Smooth muscle cell (in vitro differentiated cells): ENCODE measurements around the gene GMDS. TPM values are rescaled to one million over a fixed set of nuclear protein-coding genes. Genes with fewer than 3 reads are reported as not detected.

Experiments used
- DNase-seq: peaks from one replicate; lab custom pipeline; 2025; ENCODE audit not compliant: unreplicated experiment; lab: John Stamatoyannopoulos, UW
- H2AFZ ChIP-seq: fragments of 200-600 bp; sonication (generic); 2 replicates; pipeline ENCODE4 v1.6.0; 2016; ENCODE audit warnings: antibody characterized with exemption, low read depth, mild to moderate bottlenecking
- H3F3A ChIP-seq: fragments of 200-600 bp; sonication (generic); 2 replicates; pipeline ENCODE4 v1.6.0; 2017; ENCODE audit warnings: antibody characterized with exemption, low read depth
- H3K27ac ChIP-seq: fragments of 200-600 bp; sonication (generic); 2 replicates; pipeline ENCODE4 v1.5.1; 2016; ENCODE audit warnings: low read depth, mild to moderate bottlenecking
- H3K27me3 ChIP-seq: fragments of 200-600 bp; sonication (generic); 2 replicates; pipeline ENCODE4 v1.6.1; 2016; ENCODE audit warnings: low read depth, mild to moderate bottlenecking
- H3K36me3 ChIP-seq: fragments of 200-600 bp; sonication (generic); 2 replicates; pipeline ENCODE4 v1.5.1; 2016; ENCODE audit warnings: low read depth
- H3K4me1 ChIP-seq: fragments of 200-600 bp; sonication (generic); 2 replicates; pipeline ENCODE4 v1.5.1; 2016; ENCODE audit warnings: low read depth
- H3K4me2 ChIP-seq: fragments of 200-600 bp; sonication (generic); 2 replicates; pipeline ENCODE4 v1.6.0; 2016; ENCODE audit warnings: mild to moderate bottlenecking
- H3K4me3 ChIP-seq: fragments of 200-600 bp; sonication (generic); 2 replicates; pipeline ENCODE4 v1.5.1; 2016; ENCODE audit warnings: mild to moderate bottlenecking
- H3K79me2 ChIP-seq: fragments of 200-600 bp; sonication (generic); 2 replicates; pipeline ENCODE4 v1.6.0; 2016; ENCODE audit warnings: low read depth, mild to moderate bottlenecking
- H3K9ac ChIP-seq: fragments of 200-600 bp; sonication (generic); 2 replicates; pipeline ENCODE4 v1.6.0; 2016; ENCODE audit warnings: low read depth
- H3K9me3 ChIP-seq: fragments of 200-600 bp; sonication (generic); replicated peaks from 2 replicates; pipeline ENCODE4 v1.5.1; 2016; ENCODE audit warnings: low read depth
- H4K20me1 ChIP-seq: fragments of 200-600 bp; sonication (generic); 2 replicates; pipeline ENCODE4 v1.6.0; 2016; ENCODE audit warnings: low read depth
- CTCF ChIP-seq: fragments of 200-600 bp; sonication (generic); IDR thresholded peaks from 2 replicates; pipeline ENCODE4 v1.5.1; 2017; ENCODE audit warnings: borderline replicate concordance, mild to moderate bottlenecking, antibody characterized with exemption; ENCODE audit not compliant: insufficient read depth, poor library complexity, severe bottlenecking
- WGBS: methylation state at CpG from one replicate; pipeline ENCODE4 v1.1.7; 2016; ENCODE audit warnings: low lambda C conversion rate; 5-methylcytosine and 5-hydroxymethylcytosine counted together
- polyA plus RNA-seq: library from polyadenylated mRNA; unstranded; fragments of >200 nt; fragmentation: Nextera tagmentation; extraction: Ambion mirVana; gene quantifications from 2 replicates; pipeline ENCODE4 v1.2.1, GENCODE V29; 2016
- total RNA-seq: library from RNA; depleted of rRNA; stranded (reverse); fragments of >200 nt; gene quantifications from 2 replicates; pipeline ENCODE4 v1.2.3, GENCODE V29; 2014

Gene GMDS
- total and polyA plus RNA-seq, 2 experiments from 2014 or later: 3.7 to 8.5 TPM

GRCh38 chr6:1595271-1596087 lies 649.9 kb downstream of the GMDS start:
- no peaks in the 10 kb centered on the region for H3F3A ChIP-seq
- peaks cover 11% of the 10 kb centered on the region for H3K4me1 ChIP-seq
- H3K9me3 ChIP-seq: no peaks in the 10 kb centered on the region
- no peak overlapping the region for H2AFZ ChIP-seq
- TF ChIP-seq CTCF: no peak
- WGBS: 84% methylated on average over 28 of the region's 28 CpGs
- no peak overlapping the region for H3K4me3 ChIP-seq
- H3K79me2 ChIP-seq: no peaks in the 10 kb centered on the region
- no peak for DNase-seq
- no peaks in the 10 kb centered on the region for H4K20me1 ChIP-seq
- no peak overlapping the region for H3K4me2 ChIP-seq
- no peak overlapping the region for H3K27ac ChIP-seq
- no peaks in the 10 kb centered on the region for H3K36me3 ChIP-seq
- peaks cover 52% of the 10 kb centered on the region for H3K27me3 ChIP-seq
- no peak overlapping the region for H3K9ac ChIP-seq

DNA sequence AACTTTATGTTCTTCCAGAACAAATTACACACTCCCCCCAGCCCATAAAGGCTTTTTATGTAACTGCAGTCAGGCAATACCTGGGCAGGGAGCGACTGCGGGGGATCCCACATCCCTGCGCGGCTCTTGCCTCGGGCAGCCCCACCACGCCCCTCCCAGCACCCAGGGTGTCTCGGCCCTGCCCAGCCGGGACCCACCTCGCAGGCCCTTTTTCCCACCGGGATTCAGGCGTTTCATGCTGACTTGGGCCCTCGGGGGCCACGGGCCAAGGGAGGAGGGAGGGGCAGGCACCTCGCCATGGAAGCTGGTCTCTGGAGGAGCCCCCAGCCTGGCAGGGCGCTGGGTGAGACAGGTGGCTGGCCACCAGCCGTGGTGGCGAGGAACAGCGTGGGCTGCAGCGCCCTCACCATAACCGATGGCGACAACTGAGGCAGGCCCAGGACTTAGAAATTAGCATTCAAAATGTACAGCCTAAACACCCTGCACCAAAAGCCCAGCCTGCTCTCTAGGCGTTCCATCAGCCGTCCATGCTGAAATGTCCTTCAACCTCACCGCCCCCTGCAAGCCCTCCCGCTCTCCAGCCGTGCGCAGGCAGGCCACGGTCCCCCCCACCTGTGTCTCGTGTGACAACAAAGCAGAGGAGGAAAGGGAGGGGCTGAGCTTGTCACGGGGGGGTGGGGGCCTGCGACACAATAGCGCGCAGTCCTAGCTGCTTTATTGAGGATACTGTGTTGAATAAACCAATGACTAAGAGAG lies 650.8 kb downstream of the GMDS start:
- Histone ChIP-seq H3F3A (no peaks in the 10 kb centered on the region), H3K9ac (no peak overlapping the region), H3K27me3 (peaks cover 43% of the 10 kb centered on the region), H3K4me2 (no peak overlapping the region), H3K36me3 (no peaks in the 10 kb centered on the region), H3K4me3 (no peak overlapping the region), H2AFZ (no peak overlapping the region), H4K20me1 (no peaks in the 10 kb centered on the region), H3K4me1 (peaks cover 11% of the 10 kb centered on the region), H3K79me2 (no peaks in the 10 kb centered on the region), H3K9me3 (no peaks in the 10 kb centered on the region), H3K27ac (no peak overlapping the region)
- 94% methylated on average over 32 of the region's 33 CpGs for WGBS
- DNase-seq: no peak
- TF ChIP-seq CTCF: no peak

- Histone ChIP-seq H3K9me3 (no peaks in the 10 kb centered on the region), H3K27ac (no peak overlapping the region), H3K4me1 (peaks cover 11% of the 10 kb centered on the region), H3K36me3 (no peaks in the 10 kb centered on the region), H3K4me3 (no peak overlapping the region), H3K9ac (no peak overlapping the region), H3K4me2 (no peak overlapping the region), H3F3A (no peaks in the 10 kb centered on the region), H3K79me2 (no peaks in the 10 kb centered on the region), H3K27me3 (peaks cover 37% of the 10 kb centered on the region), H4K20me1 (no peaks in the 10 kb centered on the region), H2AFZ (no peak overlapping the region)
- WGBS: 87% methylated on average over 22 of the region's 22 CpGs
- TF ChIP-seq CTCF: no peak
- DNase-seq: no peak
Measured at GRCh38 chr6:1593958-1594314, 651.5 kb downstream of the GMDS start.
